ENCODE results near the gene TSSK3. TPM values are rescaled to one million over a fixed set of nuclear protein-coding genes. Genes with fewer than 3 reads are reported as not detected.

TSSK3 gene
- total and polyA plus RNA-seq, 2 of the 8 experiments (the other 6 are each of a cell fraction or from before 2014, with no cell fraction given), result 1.2 TPM

DNA sequence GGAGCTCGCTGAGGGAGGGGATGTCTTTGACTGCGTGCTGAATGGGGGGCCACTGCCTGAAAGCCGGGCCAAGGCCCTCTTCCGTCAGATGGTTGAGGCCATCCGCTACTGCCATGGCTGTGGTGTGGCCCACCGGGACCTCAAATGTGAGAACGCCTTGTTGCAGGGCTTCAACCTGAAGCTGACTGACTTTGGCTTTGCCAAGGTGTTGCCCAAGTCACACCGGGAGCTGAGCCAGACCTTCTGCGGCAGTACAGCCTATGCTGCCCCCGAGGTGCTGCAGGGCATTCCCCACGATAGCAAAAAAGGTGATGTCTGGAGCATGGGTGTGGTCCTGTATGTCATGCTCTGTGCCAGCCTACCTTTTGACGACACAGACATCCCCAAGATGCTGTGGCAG lies 1.4 kb downstream of the TSSK3 start (continued):
- no peak for TF ChIP-seq CHD7 (IDR thresholded peaks at IDR 0.05; ENCODE audit: insufficient replicate concordance, low read length)
- TF ChIP-seq SP1 (IDR thresholded peaks at IDR 0.05; ENCODE audit: low read depth, low read length), result no peak
- no peak for TF ChIP-seq YY1 (IDR thresholded peaks at IDR 0.05; ENCODE audit: low read depth, low read length)
- TF ChIP-seq TCF12 (IDR thresholded peaks at IDR 0.05; ENCODE audit: low read depth, low read length), result no peak
- TF ChIP-seq HDAC6 (IDR thresholded peaks at IDR 0.05; ENCODE audit: low read depth, low read length), result no peak
- TF ChIP-seq HDAC2 (IDR thresholded peaks at IDR 0.05; ENCODE audit: borderline replicate concordance in 1 of 2, low read depth in 2 of 2, low read length in 2 of 2), result no peak
- TF ChIP-seq GABPA (IDR thresholded peaks at IDR 0.05; ENCODE audit: borderline replicate concordance, insufficient read depth, low read length), result no peak
- TF ChIP-seq SRF (IDR thresholded peaks at IDR 0.05; ENCODE audit: low read depth, low read length), result no peak
- TF ChIP-seq CHD2 (IDR thresholded peaks at IDR 0.05; ENCODE audit: low read length), result no peak
- no peak for TF ChIP-seq TAF7 (optimal IDR thresholded peaks at IDR 0.05; ENCODE audit: borderline replicate concordance, low read depth, low read length)
- TF ChIP-seq TEAD4 (IDR thresholded peaks at IDR 0.05; ENCODE audit: low read depth, low read length), result no peak
- no peak for TF ChIP-seq SUZ12 (IDR thresholded peaks at IDR 0.05; ENCODE audit: low read length)

All from H1 (cell line).